ENCODE results near the gene SOHLH1. TPM values are rescaled to one million over a fixed set of nuclear protein-coding genes. Genes with fewer than 3 reads are reported as not detected.

The SOHLH1 gene
- total and polyA plus RNA-seq, 8 donors = 0.31 TPM; not detected in 7

DNA sequence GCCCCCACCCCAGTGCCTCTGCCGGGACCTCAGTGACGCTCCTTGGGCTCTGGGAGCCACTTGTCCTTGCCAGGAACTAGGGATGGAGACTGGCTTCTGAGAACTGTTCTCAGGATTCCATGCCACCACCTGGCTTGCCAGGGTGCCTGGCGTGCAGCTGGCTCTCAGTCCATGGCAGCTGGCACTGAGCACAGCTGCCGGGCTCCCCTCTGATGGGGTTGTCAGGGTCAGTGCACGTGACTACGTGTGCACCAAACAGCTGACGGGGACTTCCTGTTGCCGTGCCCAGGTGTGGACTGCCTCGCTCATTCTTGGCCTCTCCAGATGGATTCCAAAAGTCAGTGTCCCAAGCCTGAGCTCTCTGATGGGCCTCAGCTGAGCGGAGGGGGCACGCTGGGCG, 12.1 kb upstream of the SOHLH1 start:
- DNase-seq (no peak), FAIRE-seq (no peak), ATAC-seq (no peak)
- no peaks in the 10 kb centered on the region for H3K4me1 ChIP-seq
- intact Hi-C loops (cut with DNase I) = no loop called here
- H3K27ac ChIP-seq = no peak overlapping the region
- peaks cover 0 to 8% (median 0%) of the 10 kb centered on the region in 4 donors for H3K27me3 ChIP-seq
- WGBS, 2 donors = 51 to 63% methylated on average over 12 of the region's 12 CpGs
- no peaks in the 10 kb centered on the region for H3K9me3 ChIP-seq
- H3K4me3 ChIP-seq = no peak overlapping the region
- TF ChIP-seq, protein P1, sequence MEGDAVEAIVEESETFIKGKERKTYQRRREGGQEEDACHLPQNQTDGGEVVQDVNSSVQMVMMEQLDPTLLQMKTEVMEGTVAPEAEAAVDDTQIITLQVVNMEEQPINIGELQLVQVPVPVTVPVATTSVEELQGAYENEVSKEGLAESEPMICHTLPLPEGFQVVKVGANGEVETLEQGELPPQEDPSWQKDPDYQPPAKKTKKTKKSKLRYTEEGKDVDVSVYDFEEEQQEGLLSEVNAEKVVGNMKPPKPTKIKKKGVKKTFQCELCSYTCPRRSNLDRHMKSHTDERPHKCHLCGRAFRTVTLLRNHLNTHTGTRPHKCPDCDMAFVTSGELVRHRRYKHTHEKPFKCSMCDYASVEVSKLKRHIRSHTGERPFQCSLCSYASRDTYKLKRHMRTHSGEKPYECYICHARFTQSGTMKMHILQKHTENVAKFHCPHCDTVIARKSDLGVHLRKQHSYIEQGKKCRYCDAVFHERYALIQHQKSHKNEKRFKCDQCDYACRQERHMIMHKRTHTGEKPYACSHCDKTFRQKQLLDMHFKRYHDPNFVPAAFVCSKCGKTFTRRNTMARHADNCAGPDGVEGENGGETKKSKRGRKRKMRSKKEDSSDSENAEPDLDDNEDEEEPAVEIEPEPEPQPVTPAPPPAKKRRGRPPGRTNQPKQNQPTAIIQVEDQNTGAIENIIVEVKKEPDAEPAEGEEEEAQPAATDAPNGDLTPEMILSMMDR (IDR thresholded peaks at IDR 0.05) = no peak
- no peaks in the 10 kb centered on the region for H3K36me3 ChIP-seq

DNA sequence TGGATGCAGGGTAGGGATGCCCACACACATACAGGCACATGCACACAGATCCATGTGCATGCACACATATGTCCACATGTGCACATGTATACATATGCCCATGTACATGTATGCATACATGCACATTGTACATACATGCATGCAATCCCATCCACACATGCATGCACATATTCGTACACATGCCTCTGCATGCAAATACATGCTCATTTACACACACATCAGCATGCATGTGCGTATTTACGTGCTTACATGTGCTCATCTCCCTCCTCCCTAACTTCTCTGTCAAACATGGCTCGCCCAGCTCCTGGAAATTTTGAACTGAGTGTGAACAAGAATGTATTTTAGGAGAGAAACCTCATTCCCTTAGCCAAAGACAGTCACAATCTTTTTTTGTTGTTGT, 8.9 kb upstream of the SOHLH1 start:
- Histone ChIP-seq H3K4me3 (no peak overlapping the region), H3K27ac (no peak overlapping the region), H3K36me3 (no peaks in the 10 kb centered on the region), H3K9me3 (no peaks in the 10 kb centered on the region), H3K27me3 (no peaks in the 10 kb centered on the region), H3K4me1 (no peaks in the 10 kb centered on the region)
- TF ChIP-seq, protein P1 (IDR thresholded peaks at IDR 0.05) = no peak
- intact Hi-C loops (cut with DNase I) = no loop called here
- ATAC-seq = no peak
- FAIRE-seq = no peak
- 64 to 74% methylated on average over 4 of the region's 4 CpGs for WGBS, 2 donors
- DNase-seq = no peak

DNA sequence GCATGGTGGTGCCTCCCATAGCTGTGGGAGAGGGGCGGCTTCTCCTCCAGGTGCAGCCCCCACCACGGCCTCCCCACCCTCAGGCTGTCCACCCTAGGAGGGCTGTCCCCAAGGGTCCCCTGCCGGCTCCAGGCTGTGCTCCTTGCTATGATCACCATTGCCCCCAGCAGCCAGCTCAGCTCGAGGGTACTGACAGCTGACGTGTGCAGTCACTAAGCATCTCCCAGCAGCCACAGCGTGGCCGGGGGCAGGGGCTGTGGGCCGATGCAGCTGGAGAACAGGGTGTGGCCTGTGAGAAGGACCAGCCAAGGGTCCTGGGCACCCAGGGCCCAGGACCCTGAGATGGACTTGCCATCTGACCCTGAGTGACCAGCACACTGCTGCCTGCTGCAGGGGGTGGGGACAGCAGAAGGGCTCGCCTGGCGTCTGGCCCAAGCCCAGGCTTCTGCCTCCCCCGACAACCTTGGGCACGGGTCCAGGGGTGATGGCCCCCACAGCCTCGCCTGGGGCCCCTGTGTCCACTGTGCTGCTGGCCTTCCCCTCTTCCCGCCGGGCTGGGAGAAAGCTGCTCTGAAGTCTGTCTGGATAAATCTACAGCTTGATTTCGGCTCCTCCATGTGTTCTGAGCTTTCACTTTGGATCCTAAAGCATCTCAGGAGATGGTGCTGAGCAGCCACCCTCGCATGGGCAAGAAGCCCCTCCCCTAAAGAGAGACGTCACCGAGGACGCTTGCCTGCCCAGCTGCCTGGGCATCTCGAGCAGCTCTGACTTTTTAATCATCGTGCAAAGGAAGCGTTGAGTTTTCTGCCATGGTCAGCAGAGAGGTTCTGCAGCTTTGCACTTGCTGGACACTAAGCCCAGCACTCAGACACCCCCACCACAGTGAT, 8.2 kb upstream of the SOHLH1 start:
- Histone ChIP-seq H3K27ac (no peak overlapping the region), H3K4me1 (no peaks in the 10 kb centered on the region), H3K36me3 (no peaks in the 10 kb centered on the region), H3K4me3 (no peak overlapping the region), H3K27me3 (peaks cover 0 to under 1% (median 0%) of the 10 kb centered on the region in 4 donors), H3K9me3 (no peaks in the 10 kb centered on the region)
- ATAC-seq (no peak), DNase-seq (no peak), FAIRE-seq (no peak)
- 28 to 38% methylated on average over 23 of the region's 23 CpGs for WGBS, 2 donors
- TF ChIP-seq, protein P1 (IDR thresholded peaks at IDR 0.05) = no peak
- intact Hi-C loops (cut with DNase I) = no loop called here

DNA sequence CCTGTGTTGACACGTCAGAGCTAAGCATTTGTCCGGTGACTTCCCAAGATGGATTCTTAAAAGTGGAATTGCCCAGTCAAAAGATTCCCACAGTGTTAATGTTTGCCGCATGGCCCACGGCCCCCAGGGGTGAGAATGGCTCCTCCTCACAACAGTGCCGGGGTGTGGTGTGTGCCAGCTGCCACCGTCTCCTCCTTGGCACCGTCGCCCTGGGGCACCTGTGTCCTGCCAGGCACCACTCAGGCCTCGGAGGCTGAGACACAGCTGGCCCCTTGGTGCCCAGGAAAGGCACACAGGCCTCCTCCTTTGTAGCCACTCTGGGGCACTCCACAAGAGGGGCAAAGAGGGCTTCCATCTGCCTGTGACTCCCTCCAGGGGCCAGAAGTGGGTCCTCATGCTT, 7.0 kb upstream of the SOHLH1 start:
- H3K36me3 ChIP-seq = no peaks in the 10 kb centered on the region
- H3K27ac ChIP-seq = no peak overlapping the region
- intact Hi-C loops (cut with DNase I) = no loop called here
- FAIRE-seq (no peak), DNase-seq (no peak), ATAC-seq (no peak)
- TF ChIP-seq, protein P1 (IDR thresholded peaks at IDR 0.05) = no peak
- H3K4me1 ChIP-seq = no peaks in the 10 kb centered on the region
- H3K9me3 ChIP-seq = no peaks in the 10 kb centered on the region
- peaks cover 0 to 5% (median 0%) of the 10 kb centered on the region in 4 donors for H3K27me3 ChIP-seq
- WGBS, 2 donors = 54 to 56% methylated on average over 9 of the region's 9 CpGs
- H3K4me3 ChIP-seq = no peak overlapping the region

DNA sequence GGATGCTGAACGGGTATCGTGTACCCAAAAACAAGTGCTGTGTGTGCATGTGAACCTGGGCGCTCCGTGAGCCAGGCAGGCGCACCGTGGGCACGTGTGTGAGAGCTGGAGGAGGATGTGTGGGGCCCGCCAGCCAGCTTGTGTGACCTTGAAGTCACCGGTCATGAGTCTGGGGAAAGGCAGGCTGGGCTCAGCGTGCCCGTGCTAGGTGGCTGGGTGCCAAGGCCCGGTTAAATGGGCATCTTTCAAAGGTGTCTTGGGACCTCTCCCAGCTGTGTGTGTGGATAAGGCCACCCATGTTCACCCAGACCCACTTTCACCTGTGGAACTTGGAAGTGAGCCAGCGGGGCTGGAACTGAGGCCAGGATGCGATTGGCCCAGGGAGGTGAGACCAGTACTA, 6.1 kb upstream of the SOHLH1 start:
- H3K27me3 ChIP-seq = peaks cover 0 to 5% (median 0%) of the 10 kb centered on the region in 4 donors
- H3K27ac ChIP-seq = no peak overlapping the region
- no peaks in the 10 kb centered on the region for H3K4me1 ChIP-seq
- no peaks in the 10 kb centered on the region for H3K36me3 ChIP-seq
- TF ChIP-seq, protein P1 (IDR thresholded peaks at IDR 0.05) = no peak
- DNase-seq (peak in 4 of 6 donors; percentile 37 to 68 (median 49)), FAIRE-seq (no peak), ATAC-seq (peak in 3 of 4 donors; percentile 68 to 74 (median 68))
- no peak overlapping the region for H3K4me3 ChIP-seq
- WGBS, 2 donors = 7 to 15% methylated on average over 14 of the region's 14 CpGs
- no peaks in the 10 kb centered on the region for H3K9me3 ChIP-seq
- intact Hi-C loops (cut with DNase I) = no loop called here

All from pancreas (tissue), 10 donors.